HL-60 (cell line): ENCODE results near the gene ISG20L2.

Source experiments
- DNase-seq, 2 experiments: peaks; one replicate each; pipeline ENCODE4 v3.0.0-alpha.2; 2010 to 2020; ENCODE audit warnings: low read depth in 1 of 2, low spot score in 1 of 2
- H3K27ac ChIP-seq: fragments of 250-450 bp; sonication (Bioruptor Pico); replicated peaks from 2 replicates; pipeline ENCODE4 v1.5.1; 2020; ENCODE audit warnings: mild to moderate bottlenecking, moderate library complexity
- H3K27me3 ChIP-seq: fragments of 250-450 bp; sonication (Bioruptor Pico); 2 replicates; pipeline ENCODE4 v1.5.1; 2021; ENCODE audit warnings: mild to moderate bottlenecking, moderate library complexity; ENCODE audit not compliant: insufficient read depth, poor library complexity, severe bottlenecking
- H3K4me3 ChIP-seq: replicated peaks from 2 replicates; pipeline ENCODE4 v1.5.1; 2011; ENCODE audit warnings: mild to moderate bottlenecking, control low read depth, low read length; ENCODE audit not compliant: insufficient read depth
- GABPA ChIP-seq: IDR thresholded peaks from 2 replicates; pipeline ENCODE4 v1.6.1; 2012; ENCODE audit warnings: low read depth
- POLR2AphosphoS5 ChIP-seq: IDR thresholded peaks from 2 replicates; pipeline ENCODE4 v1.6.1; 2012; ENCODE audit warnings: low read depth
- REST ChIP-seq: IDR thresholded peaks from 2 replicates; pipeline ENCODE4 v1.6.1; 2012; ENCODE audit warnings: low read depth; ENCODE audit not compliant: insufficient replicate concordance
- SPI1 ChIP-seq: IDR thresholded peaks from 2 replicates; pipeline ENCODE4 v1.6.1; 2012; ENCODE audit warnings: low read depth, mild to moderate bottlenecking, borderline replicate concordance
- TF ChIP-seq, protein P1 (sequence below): IDR thresholded peaks from one replicate; pipeline ENCODE4 v1.5.1; 2011; ENCODE audit warnings: low read length, control low read depth, inconsistent platforms; ENCODE audit not compliant: insufficient read depth

The ISG20L2 gene

DNA sequence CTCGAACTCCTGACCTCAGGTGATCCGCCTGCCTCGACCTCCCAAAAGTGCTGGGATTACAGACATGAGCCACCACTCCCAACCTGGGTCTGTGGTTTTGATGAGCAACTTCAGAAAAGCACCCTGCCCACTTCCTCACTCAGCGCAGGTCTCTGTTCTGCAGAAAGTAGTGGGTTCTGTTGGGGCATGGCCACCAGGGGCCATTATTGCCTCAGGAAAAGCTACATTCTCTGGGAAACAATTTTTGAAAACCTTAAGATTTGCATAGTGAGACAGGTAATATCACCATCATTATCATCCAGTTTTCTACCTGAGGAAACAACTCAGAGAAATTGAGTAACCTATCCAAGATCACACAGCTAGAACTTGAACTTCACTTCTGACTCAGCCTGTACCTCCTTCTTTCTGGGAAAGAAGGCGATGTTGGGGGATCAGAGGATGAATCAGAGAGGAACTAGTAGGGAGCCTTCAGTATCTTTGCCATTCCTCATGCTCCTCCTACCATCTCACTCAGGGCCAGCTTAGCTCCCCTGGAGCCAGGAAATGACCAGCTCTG, 44.3 kb downstream of the ISG20L2 start:
- peak; percentile 79 for TF ChIP-seq SPI1
- TF ChIP-seq, protein P1, sequence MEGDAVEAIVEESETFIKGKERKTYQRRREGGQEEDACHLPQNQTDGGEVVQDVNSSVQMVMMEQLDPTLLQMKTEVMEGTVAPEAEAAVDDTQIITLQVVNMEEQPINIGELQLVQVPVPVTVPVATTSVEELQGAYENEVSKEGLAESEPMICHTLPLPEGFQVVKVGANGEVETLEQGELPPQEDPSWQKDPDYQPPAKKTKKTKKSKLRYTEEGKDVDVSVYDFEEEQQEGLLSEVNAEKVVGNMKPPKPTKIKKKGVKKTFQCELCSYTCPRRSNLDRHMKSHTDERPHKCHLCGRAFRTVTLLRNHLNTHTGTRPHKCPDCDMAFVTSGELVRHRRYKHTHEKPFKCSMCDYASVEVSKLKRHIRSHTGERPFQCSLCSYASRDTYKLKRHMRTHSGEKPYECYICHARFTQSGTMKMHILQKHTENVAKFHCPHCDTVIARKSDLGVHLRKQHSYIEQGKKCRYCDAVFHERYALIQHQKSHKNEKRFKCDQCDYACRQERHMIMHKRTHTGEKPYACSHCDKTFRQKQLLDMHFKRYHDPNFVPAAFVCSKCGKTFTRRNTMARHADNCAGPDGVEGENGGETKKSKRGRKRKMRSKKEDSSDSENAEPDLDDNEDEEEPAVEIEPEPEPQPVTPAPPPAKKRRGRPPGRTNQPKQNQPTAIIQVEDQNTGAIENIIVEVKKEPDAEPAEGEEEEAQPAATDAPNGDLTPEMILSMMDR = no peak

DNA sequence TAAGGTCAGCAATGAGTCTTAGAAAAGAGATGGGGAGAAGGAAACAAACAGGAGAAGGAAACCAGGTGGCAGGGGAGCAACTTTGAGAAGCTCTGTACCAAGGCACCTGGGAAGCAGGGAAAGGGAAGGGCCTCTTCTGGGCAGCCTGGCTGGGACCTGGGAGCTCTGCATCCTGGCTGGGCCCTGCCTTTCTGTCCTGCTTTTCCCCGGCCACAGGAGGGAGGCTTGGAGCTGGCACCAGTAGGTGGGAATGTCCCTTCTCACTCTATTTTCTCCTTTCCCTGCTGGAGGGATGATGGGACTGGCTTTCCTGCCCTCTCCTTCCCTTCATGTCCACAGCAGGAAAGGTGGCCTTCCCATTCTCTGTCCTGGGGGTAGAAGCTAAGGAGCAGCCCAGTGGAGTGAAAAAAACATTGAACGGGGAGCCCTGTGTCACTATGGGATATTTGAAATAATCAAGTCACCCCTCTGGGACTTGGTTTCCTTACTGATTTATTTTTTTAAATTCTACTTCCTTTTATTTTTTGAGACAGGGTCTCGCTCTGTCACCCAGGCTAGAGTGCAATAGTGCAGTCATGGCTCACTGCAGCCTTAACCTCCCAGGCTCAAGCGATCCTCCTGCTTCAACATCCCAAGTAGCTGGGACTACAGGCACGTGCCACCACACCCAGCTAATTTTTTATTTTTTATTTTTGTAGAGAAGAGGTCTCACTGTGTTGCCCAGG, 46.2 kb downstream of the ISG20L2 start:
- no peak for DNase-seq
- TF ChIP-seq SPI1 = no peak
- TF ChIP-seq, protein P1 = no peak
- no peak for TF ChIP-seq POLR2AphosphoS5
- TF ChIP-seq REST = no peak
- no peak for TF ChIP-seq GABPA
- H3K27ac ChIP-seq = no peak overlapping the region
- no peak overlapping the region for H3K4me3 ChIP-seq
- peaks cover 72% of the 10 kb centered on the region for H3K27me3 ChIP-seq

More for the DNA sequence above, 44.3 kb downstream of the ISG20L2 start:
- Histone ChIP-seq H3K27me3 (peaks cover 64% of the 10 kb centered on the region), H3K27ac (no peak overlapping the region), H3K4me3 (no peak overlapping the region)
- DNase-seq = peak in 1 of 2 experiments; percentile 28

DNA sequence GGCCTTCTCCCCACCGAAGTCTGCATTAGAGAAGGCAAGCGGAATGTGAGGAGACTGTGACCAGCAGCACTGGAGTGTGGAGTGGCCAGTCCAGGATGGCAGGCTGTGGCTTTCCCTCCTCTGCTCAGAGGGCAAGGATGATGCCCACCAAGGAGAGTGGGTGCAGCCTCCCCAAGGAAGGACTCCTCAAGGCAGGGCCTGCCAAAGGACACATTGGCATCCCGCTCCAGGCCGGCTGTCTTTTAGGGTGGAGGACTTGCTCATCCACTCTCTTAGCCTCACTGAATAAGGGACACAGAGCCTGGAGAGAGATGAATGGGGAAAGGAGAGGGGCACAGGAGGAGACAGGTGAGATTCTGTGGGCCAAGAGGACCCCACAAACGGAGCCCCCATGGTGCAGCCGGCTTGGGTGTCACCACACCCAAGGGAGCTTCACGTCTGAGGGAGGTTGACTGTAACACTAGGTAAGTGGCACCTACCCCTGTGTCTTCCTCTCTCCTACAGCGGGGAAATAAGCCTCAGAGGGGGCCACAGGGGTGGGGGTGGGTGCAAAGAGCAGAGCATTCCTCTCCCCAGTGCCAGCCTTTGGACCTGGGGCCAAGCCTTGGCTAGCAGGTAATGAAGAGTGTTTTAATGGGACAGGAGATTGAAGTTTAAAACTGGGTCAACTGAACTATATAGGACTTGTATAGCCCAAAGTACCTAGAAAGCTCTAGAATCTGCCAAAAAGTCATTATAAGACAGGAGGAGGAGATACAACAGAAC, 47.2 kb downstream of the ISG20L2 start:
- DNase-seq = no peak
- peaks cover 73% of the 10 kb centered on the region for H3K27me3 ChIP-seq
- TF ChIP-seq REST (no peak), SPI1 (no peak), POLR2AphosphoS5 (no peak), GABPA (no peak)
- TF ChIP-seq, protein P1 = no peak
- H3K27ac ChIP-seq = no peak overlapping the region
- H3K4me3 ChIP-seq = no peak overlapping the region
